GM23248 (cell line): ENCODE results near the gene FRMD6. TPM values are rescaled to one million over a fixed set of nuclear protein-coding genes. Genes with fewer than 3 reads are reported as not detected.
"Not testable (repeated sequence)": the region's sequence is repeated elsewhere in the genome, so short reads cannot be mapped to it uniquely, and the experiment has no call there.

Experiments
- DNase-seq: peaks from one replicate; pipeline ENCODE4 v3.0.0-alpha.2; 2015
- H2AFZ ChIP-seq: fragments of 200-600 bp; sonication (generic); 2 replicates; pipeline ENCODE4 v1.6.1; 2016; ENCODE audit warnings: antibody characterized with exemption
- H3F3A ChIP-seq: fragments of 200-600 bp; sonication (generic); 2 replicates; pipeline ENCODE4 v1.6.1; 2016; ENCODE audit warnings: mild to moderate bottlenecking, antibody characterized with exemption, mixed run types; ENCODE audit not compliant: insufficient read depth
- H3K27ac ChIP-seq: fragments of 200-600 bp; sonication (generic); 2 replicates; pipeline ENCODE4 v1.5.1; 2016; ENCODE audit warnings: mild to moderate bottlenecking
- H3K27me3 ChIP-seq: fragments of 200-600 bp; sonication (generic); replicated peaks from 2 replicates; pipeline ENCODE4 v1.6.1; 2016; ENCODE audit warnings: mild to moderate bottlenecking; ENCODE audit not compliant: insufficient read depth
- H3K36me3 ChIP-seq: fragments of 200-600 bp; sonication (generic); 2 replicates; pipeline ENCODE4 v1.6.1; 2016; ENCODE audit warnings: low read depth, mild to moderate bottlenecking
- H3K4me1 ChIP-seq: fragments of 200-600 bp; sonication (generic); 2 replicates; pipeline ENCODE4 v1.6.1; 2016; ENCODE audit warnings: mild to moderate bottlenecking; ENCODE audit not compliant: insufficient read depth
- H3K4me2 ChIP-seq: fragments of 200-600 bp; sonication (generic); one replicate; pipeline ENCODE4 v1.6.1; 2016; ENCODE audit warnings: mild to moderate bottlenecking; ENCODE audit not compliant: unreplicated experiment
- H3K4me3 ChIP-seq: fragments of 200-600 bp; sonication (generic); 2 replicates; pipeline ENCODE4 v1.5.1; 2016; ENCODE audit warnings: mild to moderate bottlenecking
- H3K79me2 ChIP-seq: fragments of 200-600 bp; sonication (generic); 2 replicates; pipeline ENCODE4 v1.6.1; 2016; ENCODE audit warnings: mild to moderate bottlenecking; ENCODE audit not compliant: insufficient read depth
- H3K9ac ChIP-seq: fragments of 200-600 bp; sonication (generic); 2 replicates; pipeline ENCODE4 v1.6.1; 2016; ENCODE audit warnings: mild to moderate bottlenecking
- H3K9me2 ChIP-seq: fragments of 200-600 bp; sonication (generic); 2 replicates; pipeline ENCODE4 v1.6.1; 2016; ENCODE audit warnings: mixed run types, mild to moderate bottlenecking, moderate library complexity; ENCODE audit not compliant: insufficient read depth
- H3K9me3 ChIP-seq: fragments of 200-600 bp; sonication (generic); one replicate; pipeline ENCODE4 v1.6.1; 2017; ENCODE audit warnings: low read depth
- H4K20me1 ChIP-seq: fragments of 200-600 bp; sonication (generic); 2 replicates; pipeline ENCODE4 v1.6.0; 2016; ENCODE audit not compliant: insufficient read depth
- EZH2 ChIP-seq: fragments of 200-600 bp; sonication (generic); IDR thresholded peaks from 2 replicates; pipeline ENCODE4 v1.6.1; 2018; ENCODE audit warnings: antibody characterized with exemption, mild to moderate bottlenecking; ENCODE audit not compliant: insufficient read depth, poor library complexity, severe bottlenecking
- EZH2phosphoT487 ChIP-seq: fragments of 200-600 bp; sonication (generic); IDR thresholded peaks from 2 replicates; pipeline ENCODE4 v1.6.1; 2018; ENCODE audit warnings: antibody characterized with exemption, moderate library complexity, mild to moderate bottlenecking, low read depth; ENCODE audit not compliant: insufficient read depth
- WGBS, 2 experiments: methylation state at CpG; one replicate each; pipeline ENCODE4 v1.1.6; 2015 to 2017; ENCODE audit warnings: low lambda C conversion rate in 2 of 2, low coverage in 1 of 2; ENCODE audit errors: missing lambda C conversion rate in 2 of 2; 5-methylcytosine and 5-hydroxymethylcytosine counted together
- in situ Hi-C: fragments of 300-500 bp; cut with MboI; formaldehyde crosslinking; loops from 2 replicates; pipeline ENCODE4 v1.15.0; 2020
- polyA plus RNA-seq: library from polyadenylated mRNA; unstranded; fragments of >200 nt; fragmentation: Nextera tagmentation; extraction: Ambion mirVana; gene quantifications from 2 replicates; pipeline ENCODE4 v1.2.1, GENCODE V29; 2016
- total RNA-seq: library from RNA; depleted of rRNA; stranded (reverse); fragments of >200 nt; shearing (Covaris generic); gene quantifications from 2 replicates; pipeline ENCODE4 v1.2.3, GENCODE V29; 2014

Gene FRMD6
- total and polyA plus RNA-seq, 2 experiments from 2014 or later, result 550 to 795 TPM

GRCh38 chr14:51735851-51736250, 84.1 kb downstream of the FRMD6 start:
- no peaks in the 10 kb centered on the region for H3K9me3 ChIP-seq
- H3K4me3 ChIP-seq, result no peak overlapping the region
- no peaks in the 10 kb centered on the region for H4K20me1 ChIP-seq
- H3K79me2 ChIP-seq, result no peaks in the 10 kb centered on the region
- H3K27me3 ChIP-seq, result no peaks in the 10 kb centered on the region
- WGBS, 2 experiments, result 96 to 98% methylated on average over 4 of the region's 4 CpGs
- H3K36me3 ChIP-seq, result peaks cover 7% of the 10 kb centered on the region
- in situ Hi-C loops, result no loop called here
- no peak overlapping the region for H3K4me2 ChIP-seq
- no peak overlapping the region for H2AFZ ChIP-seq
- H3K9ac ChIP-seq, result no peak overlapping the region
- DNase-seq, result no peak
- H3K27ac ChIP-seq, result no peak overlapping the region
- peaks cover 47% of the 10 kb centered on the region for H3F3A ChIP-seq
- H3K4me1 ChIP-seq, result peaks cover 8% of the 10 kb centered on the region; the same call in 1 of the 2 replicates
- no peaks in the 10 kb centered on the region for H3K9me2 ChIP-seq
- TF ChIP-seq EZH2phosphoT487 (no peak), EZH2 (no peak)

- Histone ChIP-seq H3K27ac (no peak overlapping the region), H3K4me2 (no peak overlapping the region), H2AFZ (no peak overlapping the region), H3K9me2 (no peaks in the 10 kb centered on the region), H4K20me1 (no peaks in the 10 kb centered on the region), H3K27me3 (no peaks in the 10 kb centered on the region), H3K9me3 (no peaks in the 10 kb centered on the region), H3K36me3 (no peaks in the 10 kb centered on the region), H3K79me2 (no peaks in the 10 kb centered on the region), H3K4me1 (no peaks in the 10 kb centered on the region), H3K4me3 (no peak overlapping the region), H3K9ac (no peak overlapping the region), H3F3A (peaks cover 18% of the 10 kb centered on the region)
- TF ChIP-seq EZH2 (no peak), EZH2phosphoT487 (no peak)
- no peak for DNase-seq
- in situ Hi-C loops, result no loop called here
- 73 to 74% methylated on average over 8 of the region's 8 CpGs for WGBS, 2 experiments
Measured at GRCh38 chr14:51738754-51739153, 87.0 kb downstream of the FRMD6 start.

GRCh38 chr14:51743588-51744000, 91.9 kb downstream of the FRMD6 start:
- Histone ChIP-seq H2AFZ (no peak overlapping the region), H3K4me2 (no peak overlapping the region), H3K9me3 (no peaks in the 10 kb centered on the region), H3K4me1 (no peaks in the 10 kb centered on the region), H3K9me2 (no peaks in the 10 kb centered on the region), H3K4me3 (no peak overlapping the region), H3K27ac (no peak overlapping the region), H3K36me3 (no peaks in the 10 kb centered on the region), H3K79me2 (no peaks in the 10 kb centered on the region), H3K27me3 (no peaks in the 10 kb centered on the region), H3K9ac (no peak overlapping the region), H3F3A (no peaks in the 10 kb centered on the region), H4K20me1 (no peaks in the 10 kb centered on the region)
- in situ Hi-C loops, result no loop called here
- no peak for TF ChIP-seq EZH2
- no peak for TF ChIP-seq EZH2phosphoT487
- 66 to 79% methylated on average over 5 to 23 of the region's 23 CpGs for WGBS, 2 experiments
- DNase-seq, result no peak

DNA sequence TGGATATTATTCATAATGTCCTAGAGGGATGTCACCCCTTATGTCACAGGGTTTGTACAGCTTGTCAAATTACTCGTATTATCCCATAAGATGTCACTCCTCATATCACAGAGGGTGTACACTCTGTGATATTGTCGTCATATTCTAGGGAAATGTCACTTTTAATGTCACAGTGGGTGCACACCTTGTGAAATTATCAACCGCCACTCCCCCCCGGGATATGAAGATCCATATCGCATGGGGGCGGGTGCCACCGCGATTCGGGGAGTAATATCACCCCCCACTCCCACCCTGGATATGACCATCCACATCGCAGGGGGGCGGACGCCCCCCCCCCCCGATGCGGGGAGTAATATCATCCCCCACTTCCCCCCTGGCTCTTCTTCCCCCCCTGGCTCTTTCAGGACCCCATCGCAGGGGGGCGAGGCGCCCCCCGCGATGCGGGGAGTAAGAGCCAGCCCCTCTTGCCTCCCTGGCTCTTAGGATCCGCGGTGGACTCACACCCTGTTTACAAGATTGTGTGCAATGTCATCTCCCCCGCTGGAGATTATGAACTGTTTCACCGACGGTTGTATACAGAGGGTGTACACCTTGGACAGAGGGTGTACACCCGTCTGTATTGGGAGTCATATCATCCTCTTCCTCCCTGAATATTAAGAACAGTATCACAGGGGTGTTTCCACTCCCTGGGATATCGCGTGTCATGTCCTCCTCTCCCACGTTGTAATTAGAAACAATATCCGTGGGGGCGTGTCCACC, 92.8 kb downstream of the FRMD6 start:
- Histone ChIP-seq H3K36me3 (no peaks in the 10 kb centered on the region), H3K4me3 (no peak overlapping the region), H3K4me1 (no peaks in the 10 kb centered on the region), H3K4me2 (no peak overlapping the region), H3K27me3 (no peaks in the 10 kb centered on the region), H3K9ac (no peak overlapping the region), H3K9me3 (no peaks in the 10 kb centered on the region), H4K20me1 (no peaks in the 10 kb centered on the region), H3K27ac (no peak overlapping the region), H2AFZ (no peak overlapping the region), H3K79me2 (no peaks in the 10 kb centered on the region), H3F3A (no peaks in the 10 kb centered on the region), H3K9me2 (no peaks in the 10 kb centered on the region)
- in situ Hi-C loops, result no loop called here
- 77 to 78% methylated on average over 17 to 29 of the region's 31 CpGs for WGBS, 2 experiments
- no peak for TF ChIP-seq EZH2phosphoT487
- no peak for TF ChIP-seq EZH2
- no peak for DNase-seq

GRCh38 chr14:51746823-51747222, 95.1 kb downstream of the FRMD6 start:
- H3K4me3 ChIP-seq, H3K9me2 ChIP-seq, H3K79me2 ChIP-seq, H3K27me3 ChIP-seq, H3K27ac ChIP-seq, H3K9me3 ChIP-seq, H3K4me2 ChIP-seq, H3K4me1 ChIP-seq, H2AFZ ChIP-seq, H3K36me3 ChIP-seq, H3K9ac ChIP-seq, in situ Hi-C loops, H4K20me1 ChIP-seq, DNase-seq, H3F3A ChIP-seq: not testable (repeated sequence)
- WGBS, 2 experiments, result 88% methylated on average over 12 to 25 of the region's 25 CpGs
